ENCODE data around the gene KERA.

GRCh38 chr12:91078501-91078900, 20.7 kb upstream of the KERA start:
- TF ChIP-seq POLR2AphosphoS5 (IDR thresholded peaks at IDR 0.05; ENCODE audit: borderline replicate concordance, low read depth, low read length), result no peak
- TF ChIP-seq EZH2 (IDR thresholded peaks at IDR 0.05), result no peak
- TF ChIP-seq FOXP2 (optimal IDR thresholded peaks at IDR 0.05; ENCODE audit: control extremely low read depth, extremely low read length, insufficient read depth), result no peak
